Forelimb muscle (tissue), 1 donor: ENCODE data around the gene NMNAT1. TPM values are rescaled to one million over a fixed set of nuclear protein-coding genes. Genes with fewer than 3 reads are reported as not detected.
"Not testable (repeated sequence)": the region's sequence is repeated elsewhere in the genome, so short reads cannot be mapped to it uniquely, and the experiment has no call there.

Source experiments
- DNase-seq: peaks from one replicate; pipeline ENCODE4 v3.0.0-alpha.2; 2013; ENCODE audit warnings: low read depth
- polyA plus RNA-seq: library from polyadenylated mRNA; unstranded; fragments of 120-200 nt; gene quantifications from one replicate; pipeline ENCODE4 v1.2.1, GENCODE V29; 2013; ENCODE audit not compliant: insufficient read length

Gene NMNAT1
- polyA plus RNA-seq, 1 donor: 10.9 TPM

DNA sequence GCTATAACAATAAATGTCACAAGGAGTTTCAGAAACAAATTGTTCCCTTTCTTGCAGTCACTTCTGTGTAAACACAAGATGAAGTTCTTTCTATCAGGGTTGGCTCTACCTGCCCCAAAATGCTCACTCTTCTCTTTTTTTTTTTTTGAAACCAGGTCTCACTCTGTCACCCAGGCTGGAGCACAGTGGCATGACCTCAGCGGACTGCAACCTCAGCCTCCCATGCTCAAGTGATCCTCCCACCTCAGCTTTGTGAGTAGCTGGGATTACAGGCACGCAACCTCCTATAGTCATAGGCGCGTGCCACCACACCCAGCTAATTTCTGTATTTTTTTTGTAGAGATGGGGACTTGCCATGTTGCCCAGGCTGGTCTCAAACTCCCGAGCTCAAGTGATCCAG lies 22.7 kb upstream of the NMNAT1 start:
- DNase-seq: no peak

DNA sequence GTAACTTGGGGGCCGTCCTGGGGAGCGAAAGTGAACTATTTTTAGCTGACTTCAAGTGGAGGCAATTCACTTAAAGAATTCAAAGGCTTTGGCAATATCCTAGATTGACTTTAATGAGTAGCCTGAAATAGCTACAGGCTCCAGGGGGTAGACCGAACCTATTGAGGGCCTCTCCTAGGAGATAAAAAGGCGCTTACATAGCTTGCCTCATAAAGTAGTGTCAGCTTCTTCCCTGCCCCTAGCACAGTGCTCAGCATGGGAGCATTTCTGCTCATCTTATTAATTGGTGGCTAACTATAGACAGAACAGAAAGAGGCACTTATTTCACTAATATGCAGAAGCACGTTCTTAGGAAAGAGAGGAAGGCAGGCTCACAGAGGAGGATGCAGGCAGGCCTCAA lies 20.9 kb upstream of the NMNAT1 start:
- no peak for DNase-seq

- no peak for DNase-seq
Measured at GRCh38 chr1:9927259-9927658, 16.0 kb upstream of the NMNAT1 start.

GRCh38 chr1:9929431-9930385 lies 13.6 kb upstream of the NMNAT1 start:
- DNase-seq: no peak

DNA sequence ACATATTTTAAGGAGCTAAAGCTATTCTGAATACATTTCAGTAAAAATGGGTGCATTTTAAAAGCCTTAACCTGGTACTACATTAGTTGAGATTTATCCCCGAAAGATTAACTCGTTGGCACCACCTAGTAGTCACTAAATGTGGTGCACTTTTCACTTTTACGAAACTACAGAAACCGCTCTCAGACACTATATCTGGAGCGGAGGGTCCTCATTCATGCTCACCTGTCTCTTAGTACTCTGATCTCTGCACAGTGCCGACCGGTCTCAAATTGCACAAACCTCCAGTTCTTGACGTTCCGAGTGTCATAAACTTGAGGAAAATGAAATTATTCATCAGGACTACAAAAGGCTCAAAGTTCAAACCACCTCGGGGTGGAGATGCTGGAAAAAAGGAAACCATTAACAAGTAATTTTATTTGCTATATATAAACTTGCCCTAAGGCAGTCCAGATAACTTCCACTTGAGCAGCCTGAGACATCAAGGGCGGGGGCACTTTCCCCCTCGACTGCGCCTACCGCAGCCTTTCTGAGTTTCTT lies 806 bp upstream of the NMNAT1 start:
- DNase-seq: no peak

GRCh38 chr1:9946315-9946714 lies 3.0 kb downstream of the NMNAT1 start:
- DNase-seq: no peak

GRCh38 chr1:9957726-9958125 lies 14.5 kb downstream of the NMNAT1 start:
- DNase-seq: no peak

GRCh38 chr1:9960011-9960410 lies 16.7 kb downstream of the NMNAT1 start:
- no peak for DNase-seq

GRCh38 chr1:9960706-9961562 lies 17.7 kb downstream of the NMNAT1 start:
- no peak for DNase-seq

DNA sequence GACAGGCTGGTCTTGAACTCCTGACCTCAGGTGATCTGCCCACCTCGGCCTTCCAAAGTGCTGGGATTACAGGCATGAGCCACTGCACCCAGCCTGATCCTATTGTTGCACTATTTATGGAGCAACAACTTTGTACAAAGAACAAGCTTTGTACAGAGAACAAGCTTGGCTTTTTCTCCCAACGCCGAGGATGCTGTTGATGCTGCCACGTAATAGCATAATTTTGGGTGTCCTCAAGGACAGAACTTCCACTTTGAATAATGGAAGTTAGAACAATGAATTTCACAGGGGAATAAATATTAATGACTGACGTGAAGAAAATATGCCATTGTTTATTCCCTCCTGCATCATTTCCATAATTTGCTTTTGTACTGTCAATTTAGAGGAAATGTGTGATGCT lies 41.0 kb downstream of the NMNAT1 start:
- DNase-seq: no peak

GRCh38 chr1:9985001-9985400 lies 41.7 kb downstream of the NMNAT1 start:
- DNase-seq: no peak

DNA sequence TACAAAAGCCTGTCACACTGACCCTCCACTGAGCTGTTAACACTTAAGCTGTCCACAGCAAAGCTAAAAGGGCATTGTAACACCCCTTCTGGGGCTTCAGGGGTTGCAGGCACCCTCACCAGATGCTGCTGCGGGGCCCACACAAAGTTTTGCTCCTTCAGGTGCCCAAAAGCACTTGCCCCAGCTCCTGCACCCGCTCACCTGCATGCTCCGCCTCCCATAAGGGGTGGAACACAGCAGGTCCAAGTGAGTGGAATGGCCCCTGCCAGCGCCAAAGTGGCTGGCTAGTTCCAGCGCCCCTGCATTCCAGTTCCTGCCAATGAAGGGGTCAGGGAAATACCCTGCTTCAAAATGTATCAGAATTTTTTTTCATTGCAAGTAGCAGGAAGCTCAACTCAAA lies 46.5 kb downstream of the NMNAT1 start:
- no peak for DNase-seq

DNA sequence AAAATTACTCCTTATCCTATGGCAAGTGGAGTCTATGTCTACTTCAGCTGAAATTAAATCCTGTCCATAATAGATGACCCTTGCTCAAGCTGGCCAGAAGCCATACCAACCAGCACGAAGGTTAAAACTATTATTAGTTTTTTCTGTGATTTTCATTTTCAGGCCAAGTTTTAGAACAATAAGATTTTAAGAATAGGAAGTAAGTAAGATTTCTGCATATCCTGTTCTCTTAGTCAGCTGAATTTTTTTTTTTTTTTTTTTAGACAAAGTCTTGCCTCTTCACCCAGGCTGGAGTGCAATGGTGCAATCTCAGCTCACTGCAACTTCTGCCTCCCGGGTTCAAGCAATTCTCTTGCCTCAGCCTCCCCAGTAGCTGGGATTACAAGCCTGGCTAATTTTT lies 47.7 kb downstream of the NMNAT1 start:
- DNase-seq: no peak

DNA sequence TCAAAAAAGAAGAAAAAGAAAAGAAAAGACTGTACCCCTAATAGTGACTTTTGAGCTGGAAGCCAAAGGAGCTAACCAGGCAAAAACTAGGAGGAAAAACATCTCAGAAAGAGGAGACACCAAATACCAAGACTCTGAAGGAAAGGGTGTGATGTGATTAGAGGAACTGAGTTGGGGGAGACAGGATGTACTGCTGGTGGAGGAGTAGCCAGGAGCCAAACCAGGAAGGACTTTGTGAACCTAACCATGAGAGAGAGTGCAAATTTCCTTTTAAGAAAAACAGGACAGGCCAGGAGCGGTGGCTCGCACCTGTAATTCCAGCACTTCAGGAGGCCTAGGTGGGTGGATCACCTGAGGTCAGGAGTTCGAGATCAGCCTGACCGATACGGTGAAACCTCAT lies 49.6 kb downstream of the NMNAT1 start:
- no peak for DNase-seq

DNA sequence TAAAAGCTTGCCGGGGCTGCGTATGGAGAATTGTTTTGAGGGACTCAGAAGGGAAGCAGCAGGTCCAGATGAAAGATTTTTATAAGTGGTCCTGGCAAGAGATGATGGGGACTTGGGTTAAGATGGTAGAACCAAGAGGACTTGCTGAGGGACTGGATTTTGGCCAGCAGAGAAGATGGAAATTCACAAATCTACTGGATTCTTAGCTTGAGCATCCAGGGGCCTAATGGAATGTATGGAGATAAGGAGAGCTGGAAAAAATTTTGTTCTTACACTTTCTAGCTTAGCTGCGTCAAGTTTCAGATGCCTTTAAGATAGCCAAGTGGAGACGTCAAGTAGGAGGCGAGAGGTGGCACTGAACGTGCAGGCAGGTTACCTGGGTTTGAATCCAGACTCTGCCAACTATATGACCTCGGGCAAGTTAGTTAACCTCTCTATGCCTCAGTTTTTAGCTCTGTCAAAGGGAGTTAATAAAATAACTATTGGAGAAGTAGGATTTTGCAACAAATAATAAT lies 50.3 kb downstream of the NMNAT1 start:
- no peak for DNase-seq

DNA sequence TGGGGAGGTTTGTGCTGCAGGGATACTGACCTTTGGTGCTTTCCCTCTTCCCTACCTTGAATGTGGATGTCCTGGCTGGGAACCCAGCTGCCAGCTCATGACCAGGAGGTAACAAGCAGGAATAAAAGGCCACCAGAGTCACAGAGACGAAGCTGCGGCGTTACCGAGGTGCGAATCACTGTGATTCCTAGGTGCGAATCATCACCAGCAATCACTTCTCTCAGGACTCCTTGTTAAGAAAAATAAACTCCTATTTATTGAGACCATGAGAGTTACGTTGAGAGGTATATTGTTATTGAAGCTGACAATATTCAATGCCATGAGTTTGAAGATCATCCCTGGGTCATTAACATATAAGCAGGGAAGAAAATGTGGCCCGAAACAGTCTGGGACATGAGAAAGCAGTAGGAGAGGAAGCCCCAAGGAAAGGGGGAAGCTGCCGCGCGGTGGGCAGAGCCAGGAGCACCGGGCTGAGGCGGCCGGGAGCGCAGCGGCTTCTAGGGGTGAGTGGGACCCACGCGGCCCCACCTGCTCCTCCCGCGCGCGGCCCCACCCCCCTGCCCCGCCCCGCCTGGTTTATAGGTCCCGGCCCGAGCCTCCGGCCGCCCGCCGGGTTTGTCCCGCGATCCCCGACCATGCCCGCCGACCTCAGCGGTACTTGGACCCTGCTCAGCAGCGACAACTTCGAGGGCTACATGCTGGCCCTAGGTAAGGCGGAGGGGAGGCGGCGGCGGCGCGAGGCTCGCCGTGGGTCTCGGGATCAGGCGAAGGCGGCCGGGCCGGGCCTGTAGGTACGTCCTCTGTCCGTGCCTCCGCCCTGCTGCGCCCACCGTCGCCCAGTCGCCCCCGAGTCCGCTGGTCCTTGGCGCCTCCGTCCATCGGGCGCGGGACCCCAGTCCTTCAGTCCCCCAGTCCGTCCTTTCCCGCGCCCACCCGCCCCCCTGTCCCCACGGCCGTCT lies 53.6 kb downstream of the NMNAT1 start, which contains the start of gene RBP7:
TSS of gene RBP7 (plus strand) at position 605 of the 959 bp plus-strand sequence. CDS start at position 636, 31 bp downstream.
- DNase-seq: no peak

DNA sequence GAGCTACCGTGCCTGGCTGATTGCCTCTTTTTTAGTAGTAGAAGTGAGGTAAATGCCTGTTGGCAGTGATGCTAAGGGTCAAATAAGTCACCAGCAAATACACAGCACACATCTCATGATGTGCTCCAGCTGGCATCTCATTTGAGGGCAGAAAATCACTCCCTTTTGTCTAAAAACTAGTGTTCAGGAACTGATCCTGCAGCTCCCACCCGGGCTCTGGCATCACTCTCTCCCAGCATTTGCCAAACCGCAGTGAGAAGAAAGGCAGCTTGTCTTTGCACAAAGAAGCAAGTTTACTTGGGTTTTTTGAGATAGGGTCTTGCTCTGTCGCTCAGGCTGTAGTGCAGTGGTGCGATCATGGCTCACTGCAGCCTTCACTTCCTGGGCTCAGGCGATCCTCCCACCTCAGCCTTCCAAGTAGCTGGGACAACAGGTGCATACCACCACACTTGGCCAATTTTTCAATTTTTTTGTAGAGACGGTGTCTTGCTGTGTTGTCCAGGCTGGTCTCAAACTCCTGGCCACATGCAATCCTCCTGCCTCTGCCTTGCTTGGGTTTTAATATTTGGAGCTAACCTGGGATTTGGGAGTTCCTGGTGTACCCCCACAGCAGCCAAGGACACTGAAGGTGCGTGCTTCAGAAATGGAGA lies 57.9 kb downstream of the NMNAT1 start:
- DNase-seq: no peak

DNA sequence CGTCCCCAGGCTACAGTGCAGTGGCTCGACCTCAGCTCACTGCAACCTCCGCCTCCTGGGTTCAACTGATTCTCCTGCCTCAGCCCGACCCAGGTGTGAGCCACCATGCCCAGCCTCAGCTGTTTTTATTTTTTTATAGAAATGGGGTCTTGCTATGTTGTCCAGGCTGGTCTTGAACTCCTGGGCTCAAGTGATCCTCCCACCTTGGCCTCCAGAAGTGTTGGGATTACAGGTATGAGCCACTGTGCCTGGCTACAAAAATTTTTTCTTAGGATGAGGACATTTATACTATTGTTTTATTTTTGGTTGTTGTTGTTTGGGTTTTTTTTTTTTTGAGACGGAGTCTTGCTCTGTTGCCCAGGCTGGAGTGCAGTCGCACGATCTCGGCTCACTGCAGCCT lies 62.0 kb downstream of the NMNAT1 start:
- DNase-seq: not testable (repeated sequence)

- no peak for DNase-seq
Measured at GRCh38 chr1:10007169-10007568, 63.9 kb downstream of the NMNAT1 start.

- DNase-seq: no peak
Measured at GRCh38 chr1:10014016-10014415, 70.7 kb downstream of the NMNAT1 start.
